Camera-type eye (tissue), 1 donor: ENCODE data around the gene CCDC167. TPM values are rescaled to one million over a fixed set of nuclear protein-coding genes. Genes with fewer than 3 reads are reported as not detected.

ENCODE experiments used
- total RNA-seq: library from RNA; depleted of rRNA; stranded (reverse); fragments of >200 nt; gene quantifications from one replicate; pipeline ENCODE4 v1.2.3, GENCODE V29; 2014

Gene CCDC167
- total RNA-seq: 44.3 TPM

GRCh38 chr6:37499433-37500293 lies at the start of gene CCDC167:
Gene CCDC167, minus strand, starts transcription at chr6:37499893. Its CDS starts 30 bp downstream, at chr6:37499863.

Other genes with a start within 250 kb of the CCDC167 start
- gene TBC1D22B, start 242.1 kb downstream of the CCDC167 start, total RNA-seq: 11.7 TPM
- gene TMEM217, start 241.7 kb downstream of the CCDC167 start, total RNA-seq: 0.44 TPM
- gene RNF8, start 145.9 kb downstream of the CCDC167 start, total RNA-seq: 45.2 TPM
- gene CMTR1, start 66.7 kb downstream of the CCDC167 start, total RNA-seq: 57.5 TPM
- gene MDGA1, start 198.0 kb upstream of the CCDC167 start, total RNA-seq: 26.6 TPM